H4 (cell line): ENCODE measurements around the gene ATXN7L1. TPM values are rescaled to one million over a fixed set of nuclear protein-coding genes. Genes with fewer than 3 reads are reported as not detected.
"Not testable (repeated sequence)": the region's sequence is repeated elsewhere in the genome, so short reads cannot be mapped to it uniquely, and the experiment has no call there.

Experiments used
- DNase-seq: peaks from one replicate; pipeline ENCODE4 v3.0.0-alpha.2; 2015; ENCODE audit warnings: low spot score
- total RNA-seq: library from RNA; depleted of rRNA; stranded (reverse); fragments of >200 nt; shearing (Covaris generic); gene quantifications from 2 replicates; pipeline ENCODE4 v1.2.3, GENCODE V29; 2014

The ATXN7L1 gene
- total RNA-seq, 1 experiment from 2014 or later, result 4.4 TPM

DNA sequence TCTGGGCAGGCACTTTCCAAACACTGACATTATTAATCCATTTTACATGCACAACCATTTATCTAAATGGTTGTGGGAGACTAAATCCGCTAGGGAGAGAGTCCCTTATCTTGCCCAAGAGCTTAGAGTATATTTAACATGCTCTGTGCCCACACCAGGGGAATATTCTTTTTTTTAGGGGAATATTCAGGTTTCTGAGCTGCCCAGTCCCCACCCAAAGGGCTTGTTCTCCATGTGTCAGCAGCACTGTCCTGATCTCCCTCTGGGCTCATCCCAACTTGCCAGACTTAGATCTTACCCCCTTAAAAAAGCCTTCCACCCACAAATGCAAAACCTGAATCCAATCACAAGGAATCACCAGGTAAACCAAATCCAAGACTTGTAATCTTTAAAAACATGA, 132.1 kb downstream of the ATXN7L1 start:
- DNase-seq, result no peak

DNA sequence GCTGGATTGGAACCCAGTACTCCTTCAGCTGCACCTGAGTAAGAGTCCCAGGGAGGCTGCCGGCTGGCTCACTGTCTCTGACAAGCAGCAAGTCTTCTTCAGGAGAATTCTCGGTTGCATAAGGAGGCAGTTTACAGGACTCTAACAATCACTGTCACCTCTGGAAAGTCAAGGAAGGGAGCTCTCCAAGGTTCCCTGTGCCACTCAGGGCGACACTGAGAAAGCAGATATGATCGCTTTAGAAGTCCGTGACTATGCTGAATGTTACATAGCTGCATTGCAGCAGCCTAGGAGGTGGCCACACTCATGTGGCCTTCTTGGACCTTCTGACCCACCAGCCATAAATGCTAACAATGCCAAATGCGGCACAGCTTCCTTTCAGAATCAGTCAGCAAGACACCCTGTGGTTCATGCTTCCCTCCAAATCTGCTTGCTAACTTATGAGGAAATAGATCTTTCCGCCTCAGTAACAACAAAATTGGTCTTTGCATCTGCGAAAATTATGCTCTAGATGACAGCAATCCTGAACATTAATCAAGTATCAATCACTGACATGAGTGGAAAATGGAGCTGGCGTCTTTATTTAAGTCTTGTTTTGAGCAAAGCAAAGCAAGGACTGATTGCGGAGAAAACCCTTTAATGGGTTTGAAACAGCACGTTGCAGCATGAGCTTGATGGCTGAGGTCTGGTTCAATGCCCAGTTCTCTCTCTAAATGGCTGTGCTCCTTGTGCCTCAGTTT, 132.9 kb downstream of the ATXN7L1 start:
- DNase-seq, result no peak

GRCh38 chr7:105742787-105743186, 133.6 kb downstream of the ATXN7L1 start:
- no peak for DNase-seq

DNA sequence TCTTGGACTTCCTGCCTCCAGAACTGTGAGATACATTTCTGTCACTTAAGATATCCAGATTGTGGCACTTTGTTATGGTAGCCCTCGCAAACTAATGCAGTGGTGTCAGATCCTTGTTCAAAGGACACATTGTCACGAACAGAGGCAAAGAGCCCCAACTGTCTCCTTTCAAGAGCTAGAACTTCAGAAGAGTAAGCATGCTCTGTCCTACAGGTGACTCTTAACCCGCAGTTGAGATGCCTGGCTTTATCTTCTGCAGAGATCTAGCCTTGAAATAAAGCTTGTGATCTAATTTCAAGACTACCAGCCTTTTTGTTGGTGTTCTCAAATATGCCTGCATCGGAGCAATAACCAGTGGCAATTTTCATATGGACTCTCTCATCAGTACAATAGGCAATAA, 134.4 kb downstream of the ATXN7L1 start:
- no peak for DNase-seq

DNA sequence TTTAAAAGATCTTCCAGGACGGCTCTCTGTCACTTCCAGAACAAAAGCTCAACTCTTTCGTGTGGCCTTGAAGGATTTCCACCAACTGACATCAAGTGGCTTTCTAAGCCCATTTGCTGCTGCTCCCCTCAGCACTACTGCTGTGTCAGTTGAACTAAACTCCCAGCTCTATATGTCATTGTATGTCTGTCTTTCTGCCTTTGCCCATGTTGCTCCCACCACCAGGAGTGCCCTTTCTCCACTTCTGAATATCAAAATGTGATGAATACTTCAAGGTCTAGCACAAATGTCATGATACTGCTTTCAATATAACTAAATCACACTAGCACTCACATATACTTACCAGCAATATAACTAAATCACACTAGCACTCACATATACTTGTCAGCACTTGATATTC, 138.3 kb downstream of the ATXN7L1 start:
- DNase-seq, result no peak

DNA sequence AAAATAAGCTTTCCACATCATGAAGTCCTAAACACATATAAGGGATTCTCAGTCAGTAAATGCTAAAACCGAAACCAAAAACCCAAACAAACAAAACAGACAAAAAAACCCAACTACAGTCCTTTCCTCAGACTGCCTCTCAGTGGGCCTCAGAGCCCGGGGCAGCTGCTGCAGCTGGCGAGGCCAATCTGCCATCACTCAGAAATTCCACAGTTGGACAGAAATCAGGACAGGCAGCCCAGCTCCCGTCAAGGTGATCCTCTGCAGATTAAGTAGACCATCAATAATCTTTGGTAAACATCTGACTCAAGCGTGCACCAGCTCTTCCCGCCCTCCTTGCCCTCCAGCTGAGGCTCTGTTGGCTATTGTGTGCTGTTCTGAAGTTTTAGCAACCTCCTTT, 142.2 kb downstream of the ATXN7L1 start:
- no peak for DNase-seq

GRCh38 chr7:105731042-105731441, 145.4 kb downstream of the ATXN7L1 start:
- DNase-seq, result no peak

DNA sequence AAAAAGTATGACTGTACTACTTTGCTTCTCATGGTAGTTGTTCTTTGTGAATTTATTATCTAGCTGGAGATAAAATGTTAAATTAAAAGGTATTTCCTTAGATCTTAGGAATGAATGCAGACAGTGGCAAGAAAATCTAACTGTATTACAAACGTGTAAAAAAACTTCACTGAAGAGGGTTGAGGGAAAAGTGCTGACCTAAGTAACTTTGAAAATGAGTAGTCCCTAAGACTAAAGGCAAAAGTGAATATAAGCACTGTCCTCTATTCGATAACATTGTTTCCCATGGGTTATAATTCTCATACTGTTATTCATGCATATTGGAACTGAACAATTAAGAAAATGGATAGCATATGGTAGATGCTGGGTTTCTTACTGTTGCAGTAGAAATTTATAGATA, 148.4 kb downstream of the ATXN7L1 start:
- DNase-seq, result no peak

DNA sequence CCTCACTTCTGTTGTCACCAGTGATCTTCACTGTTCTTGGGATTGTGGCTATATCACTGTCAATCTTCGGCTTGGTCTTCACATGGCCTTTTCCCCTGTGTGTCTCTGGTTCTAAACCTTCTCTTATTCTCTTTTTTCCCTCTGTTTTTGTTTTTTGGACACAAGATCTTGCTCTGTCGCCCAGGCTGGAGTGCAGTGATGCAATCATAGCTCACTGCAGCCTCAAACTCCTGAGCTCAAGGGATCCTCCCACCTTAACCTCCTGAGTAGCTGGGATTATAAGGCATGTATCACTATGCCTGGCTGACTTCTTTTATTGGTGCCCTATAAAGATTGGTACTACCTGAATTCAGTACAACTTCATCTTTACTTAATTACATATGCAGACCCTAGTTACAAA, 151.7 kb downstream of the ATXN7L1 start:
- no peak for DNase-seq

DNA sequence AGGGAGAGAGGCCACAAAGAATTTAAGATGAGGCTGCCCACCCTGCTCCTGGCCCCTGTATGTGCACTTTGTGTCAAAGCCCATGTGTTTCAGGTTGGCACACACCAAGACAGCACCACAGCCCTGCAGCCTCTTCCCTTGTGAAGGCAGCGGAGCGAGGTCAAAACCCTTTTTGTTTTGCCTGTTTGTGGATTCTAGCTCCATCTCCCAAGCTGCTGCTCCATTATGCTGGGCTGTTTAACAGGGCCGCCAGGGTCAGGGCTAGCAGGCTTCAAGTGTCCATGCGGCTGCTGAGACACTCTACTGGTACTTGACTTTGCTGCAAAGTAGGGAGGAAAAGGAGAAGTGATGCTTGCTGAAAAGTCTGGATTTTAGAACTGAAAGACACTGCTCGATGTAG, 152.8 kb downstream of the ATXN7L1 start:
- DNase-seq, result no peak

DNA sequence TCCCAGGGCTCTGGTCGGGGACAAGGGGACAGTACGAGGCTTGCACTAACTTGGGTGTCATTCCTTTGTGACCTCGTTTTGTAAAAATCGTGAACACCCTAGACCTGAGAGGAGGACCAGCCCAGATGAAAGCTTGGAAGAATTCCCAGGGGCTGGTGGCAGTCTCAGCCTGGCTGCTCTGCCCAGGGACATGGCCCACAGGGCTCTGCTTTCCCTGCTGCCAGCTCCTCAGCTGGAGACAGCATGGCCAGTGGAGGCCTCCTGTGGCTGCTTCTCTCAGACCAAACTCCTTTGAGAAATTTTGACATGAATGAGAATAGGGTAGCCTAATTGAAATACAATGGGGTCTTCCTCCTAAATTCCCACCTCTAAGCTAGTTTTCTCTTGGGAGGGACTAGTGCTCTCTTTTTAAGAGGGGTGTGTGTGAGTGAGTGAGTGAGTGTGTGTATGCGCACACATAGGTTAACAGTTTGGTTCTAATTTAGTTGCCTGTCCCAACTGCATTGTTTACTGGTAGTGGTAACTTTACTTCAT, 154.8 kb downstream of the ATXN7L1 start:
- no peak for DNase-seq

- DNase-seq, result no peak
These were observed 156.5 kb downstream of the ATXN7L1 start for GRCh38 chr7:105719919-105720318.

- no peak for DNase-seq
These were observed 157.0 kb downstream of the ATXN7L1 start for GRCh38 chr7:105719395-105719794.

DNA sequence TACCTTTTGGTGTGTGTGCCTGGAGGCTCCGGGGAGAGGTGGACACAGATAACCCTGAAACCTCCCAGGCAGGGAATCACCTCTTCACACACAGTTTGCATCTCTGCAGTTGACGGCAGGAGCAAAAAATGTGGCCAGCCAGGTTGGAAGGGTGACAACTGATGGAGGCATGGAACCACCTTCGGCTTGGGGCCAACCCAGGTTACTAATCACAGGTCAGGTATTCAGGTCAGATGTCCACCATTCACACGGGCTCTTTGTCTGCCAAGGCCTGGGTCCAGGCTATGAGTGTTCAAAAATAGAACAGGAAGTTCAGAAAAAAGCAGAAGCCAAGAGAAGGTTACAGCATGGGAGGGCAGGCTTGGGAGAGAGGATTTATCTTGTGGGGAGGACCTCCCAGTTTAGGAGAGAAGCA, 157.9 kb downstream of the ATXN7L1 start:
- no peak for DNase-seq

- DNase-seq, result no peak
These were observed 160.9 kb downstream of the ATXN7L1 start for GRCh38 chr7:105715528-105715927.

- DNase-seq, result no peak
These were observed 162.6 kb downstream of the ATXN7L1 start for GRCh38 chr7:105713488-105714465.

DNA sequence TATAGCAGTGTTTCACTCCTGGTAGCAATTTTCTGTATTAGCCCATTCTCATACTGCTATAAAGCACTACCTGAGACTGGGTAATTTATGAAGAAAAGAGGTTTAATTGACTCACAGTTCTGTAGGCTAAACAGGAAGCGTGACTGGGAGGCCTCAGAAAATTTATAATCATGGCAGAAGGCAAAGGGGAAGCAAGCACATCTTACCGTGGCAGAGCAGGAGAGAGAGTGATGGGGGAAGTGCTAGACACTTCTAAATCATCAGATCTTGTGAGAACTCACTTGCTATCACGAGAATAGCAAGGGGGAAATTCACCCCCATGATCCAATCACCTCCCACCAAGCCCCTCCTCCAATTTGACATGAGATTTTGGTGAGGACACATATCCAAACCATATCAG, 163.5 kb downstream of the ATXN7L1 start:
- no peak for DNase-seq

DNA sequence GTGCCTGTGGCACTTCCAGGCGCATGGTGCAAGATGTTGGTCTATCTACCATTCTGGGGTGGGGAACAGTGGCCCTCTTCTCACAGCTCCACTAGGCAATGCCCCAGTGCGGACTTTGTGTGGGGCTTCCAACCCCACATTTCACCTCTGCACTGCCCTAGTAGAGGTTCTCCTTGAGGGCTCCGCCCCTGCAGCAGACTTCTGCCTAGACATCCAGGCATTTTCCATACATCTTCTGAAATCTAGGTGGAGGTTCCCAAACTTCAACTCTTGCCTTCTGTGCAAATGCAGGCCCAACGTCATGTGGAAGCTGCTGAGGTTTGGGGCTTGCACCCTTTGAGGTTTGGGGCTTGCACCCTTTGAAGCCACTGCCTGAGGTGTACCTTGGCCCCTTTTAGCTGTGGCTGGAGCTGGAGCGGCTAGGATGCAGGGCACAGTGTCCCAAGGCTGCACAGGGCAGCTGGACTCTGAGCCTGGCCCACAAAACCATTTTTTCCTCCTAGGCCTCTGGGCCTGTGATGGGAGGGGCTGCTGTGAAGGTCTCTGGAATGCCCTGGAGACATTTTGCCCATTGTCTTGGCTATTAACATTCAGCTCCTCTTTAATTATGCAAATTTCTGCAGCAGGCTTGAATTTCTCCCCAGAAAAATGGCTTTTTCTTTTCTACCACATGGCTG, 164.5 kb downstream of the ATXN7L1 start:
- DNase-seq, result no peak

DNA sequence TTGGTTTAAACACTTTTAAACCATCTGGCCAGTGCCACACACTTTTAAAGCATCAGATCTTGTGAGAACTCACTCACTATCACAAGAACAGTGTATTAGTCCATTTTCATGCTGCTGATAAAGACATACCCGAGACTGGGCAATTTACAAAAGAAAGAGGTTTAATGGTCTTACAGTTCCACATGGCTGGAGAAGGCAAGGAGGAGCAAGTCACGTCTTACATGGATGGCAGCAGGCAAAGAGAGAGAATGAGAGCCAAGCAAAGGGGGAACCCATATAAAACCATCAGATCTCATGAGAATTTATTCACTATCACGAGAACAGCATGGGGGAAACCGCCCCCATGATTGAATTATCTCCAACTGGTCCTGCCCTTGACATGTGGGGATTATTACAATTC, 165.7 kb downstream of the ATXN7L1 start:
- DNase-seq, result not testable (repeated sequence)

DNA sequence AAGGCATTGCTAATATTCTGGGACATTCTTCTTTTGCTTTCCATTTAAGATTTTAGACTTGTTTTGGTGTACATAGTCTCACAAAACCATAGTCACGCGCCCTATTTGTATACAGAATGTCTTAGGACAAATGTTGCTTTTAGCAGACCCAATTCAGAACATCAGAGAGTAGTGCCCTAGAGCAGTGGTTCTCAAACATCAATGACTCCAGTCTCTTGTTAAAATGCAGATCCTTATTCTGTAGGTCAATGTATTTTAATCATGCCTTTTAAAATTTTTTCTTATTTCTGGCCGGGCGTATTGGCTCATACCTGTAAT, 167.7 kb downstream of the ATXN7L1 start:
- DNase-seq, result no peak

DNA sequence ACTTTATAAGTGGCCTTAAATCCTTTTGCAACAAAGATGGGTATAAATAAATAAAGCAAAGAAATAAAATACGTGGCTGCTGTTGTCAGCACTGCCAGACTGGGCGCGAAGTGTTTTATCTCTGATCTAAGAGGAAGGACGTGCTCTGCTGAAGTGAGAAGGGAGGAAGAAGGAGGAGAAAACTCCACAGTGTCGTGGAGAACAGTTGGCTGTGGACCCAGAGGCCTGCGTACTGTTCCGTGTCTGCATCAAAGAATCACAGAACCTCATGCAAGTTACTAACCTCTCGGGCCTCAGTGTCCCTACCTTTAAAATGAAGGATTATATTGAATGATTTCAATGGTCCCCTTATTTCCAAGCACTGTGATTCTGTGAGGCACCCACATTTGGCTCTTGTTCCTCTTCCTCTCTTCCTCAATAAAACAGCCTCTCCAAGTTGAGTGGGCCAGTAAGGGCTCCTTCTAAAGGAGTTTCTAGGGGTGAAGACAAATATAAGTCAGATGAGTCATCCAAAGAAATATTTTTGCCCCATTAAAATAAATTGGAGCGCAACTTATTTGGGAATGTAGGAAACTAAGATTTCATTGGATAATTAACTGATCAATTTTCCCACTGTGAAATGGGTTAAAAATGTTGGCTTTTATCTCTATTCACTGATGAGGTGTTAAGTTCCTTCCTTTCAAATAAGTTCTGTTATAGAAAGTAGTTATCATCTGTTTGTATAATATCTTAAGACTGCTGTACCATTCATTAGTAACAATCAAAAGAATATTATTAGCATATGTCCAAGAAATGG, 168.2 kb downstream of the ATXN7L1 start:
- no peak for DNase-seq
